Activated CD4-positive, alpha-beta T cell treated with anti-CD3 and anti-CD28 coated beads for 4 hours (primary cell): ENCODE measurements around the gene ZNF33A.
A peak's percentile ranks its signal among the peaks of the same experiment; 100 is the strongest.
"Not testable (repeated sequence)": the region's sequence is repeated elsewhere in the genome, so short reads cannot be mapped to it uniquely, and the experiment has no call there.

Source experiments
- DNase-seq, 2 donors: peaks; one replicate each; pipeline ENCODE4 v3.0.0-alpha.2; 2020

Gene ZNF33A

DNA sequence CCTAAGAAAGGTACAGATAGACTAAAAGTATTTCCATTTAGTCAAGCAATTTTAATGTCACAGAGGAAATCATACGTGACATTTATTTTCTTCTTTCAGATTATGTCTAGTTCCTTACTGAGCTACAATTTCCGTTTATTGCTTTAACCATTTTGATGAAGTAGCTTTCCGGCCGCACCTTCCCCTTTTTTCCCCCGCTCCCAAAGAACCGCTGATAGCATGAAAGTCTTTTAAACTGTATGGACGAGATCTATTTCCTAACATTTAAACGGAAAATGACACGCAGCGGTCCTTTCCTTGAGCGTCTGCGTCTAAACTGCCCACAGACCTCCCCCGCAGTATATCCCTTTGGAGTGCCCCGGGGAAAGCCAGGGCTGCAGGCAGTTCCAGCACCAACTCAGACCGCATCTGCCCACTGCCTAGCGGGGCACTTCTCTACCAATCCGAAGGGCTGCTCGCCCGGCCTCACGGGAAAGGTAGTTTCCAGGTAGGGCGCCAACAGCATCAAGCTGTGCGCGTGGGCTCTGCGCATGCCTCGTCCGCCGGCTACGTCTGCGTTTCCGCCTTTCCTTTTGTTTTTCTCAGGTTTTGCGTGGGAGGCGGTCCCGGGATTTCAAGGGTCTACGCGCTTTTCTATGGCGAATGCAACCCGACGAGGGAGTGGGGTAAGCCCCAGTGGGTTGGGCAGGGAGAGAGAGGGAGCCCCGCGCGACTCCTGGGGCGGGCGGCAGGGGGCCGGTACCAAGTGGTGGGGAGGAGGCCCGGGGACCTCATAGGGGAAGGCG, at the start of gene ZNF33A:
Gene ZNF33A, plus strand, starts transcription at position 557 of the 785 bp plus-strand sequence. CDS start 1,667 bp downstream, outside the sequence.
- DNase-seq: peak; percentile 88 to 92

GRCh38 chr10:37965006-37965405, 45.5 kb upstream of the ZNF33A start:
- DNase-seq: no peak

- DNase-seq: no peak
Measured at GRCh38 chr10:37972396-37972795, 38.1 kb upstream of the ZNF33A start.

- DNase-seq: peak in 1 of 2 donors; percentile 2
Measured at GRCh38 chr10:37975401-37975991, 35.0 kb upstream of the ZNF33A start.

GRCh38 chr10:37976091-37976879, 34.2 kb upstream of the ZNF33A start, which contains the start of gene ZNF25:
Gene ZNF25, minus strand, starts transcription at chr10:37976647. Its CDS starts 4,925 bp downstream, at chr10:37971722.
- peak; percentile 98 to 99 for DNase-seq

- no peak for DNase-seq
Measured at GRCh38 chr10:37976880-37977203, 33.6 kb upstream of the ZNF33A start.

DNA sequence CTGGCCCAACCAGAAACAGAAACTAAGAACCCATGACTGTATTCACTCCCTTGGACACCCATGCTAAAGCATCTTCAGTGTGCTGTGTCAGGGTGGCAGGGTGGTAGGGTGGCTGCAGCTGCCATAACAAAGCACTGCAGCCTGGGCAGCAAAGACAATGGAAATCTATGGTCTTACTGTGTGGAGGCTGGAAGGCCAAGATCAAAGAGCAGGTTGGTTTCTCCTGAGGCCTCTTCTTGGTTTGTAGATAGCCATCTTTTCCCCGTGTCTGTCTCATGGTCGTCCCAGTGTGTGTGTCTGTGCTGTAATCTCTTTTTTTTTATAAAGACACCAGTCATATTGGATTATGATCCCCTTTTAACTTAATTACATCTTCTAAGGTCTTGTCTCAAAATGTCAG, 18.8 kb upstream of the ZNF33A start:
- DNase-seq: no peak

DNA sequence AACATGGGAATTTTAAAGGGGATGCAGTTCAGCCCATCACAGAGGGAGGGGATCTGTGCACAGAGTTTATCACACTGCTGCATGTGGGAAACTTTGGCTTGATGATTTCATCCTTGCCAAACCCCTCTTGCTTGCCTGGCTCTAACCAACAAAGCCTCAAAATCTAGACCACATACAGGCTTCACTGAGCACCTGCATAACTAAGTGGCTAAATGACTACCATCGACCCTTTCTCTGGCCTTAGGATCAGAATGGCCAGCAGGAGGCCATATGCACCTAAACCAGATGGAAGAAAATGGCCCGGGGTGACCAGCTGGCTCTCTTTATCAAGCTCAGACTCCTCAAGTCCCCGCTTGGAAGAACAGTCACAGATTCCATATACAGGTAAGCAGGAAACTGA, 18.4 kb upstream of the ZNF33A start:
- DNase-seq: no peak

GRCh38 chr10:37998920-37999319, 11.6 kb upstream of the ZNF33A start:
- DNase-seq: not testable (repeated sequence)

DNA sequence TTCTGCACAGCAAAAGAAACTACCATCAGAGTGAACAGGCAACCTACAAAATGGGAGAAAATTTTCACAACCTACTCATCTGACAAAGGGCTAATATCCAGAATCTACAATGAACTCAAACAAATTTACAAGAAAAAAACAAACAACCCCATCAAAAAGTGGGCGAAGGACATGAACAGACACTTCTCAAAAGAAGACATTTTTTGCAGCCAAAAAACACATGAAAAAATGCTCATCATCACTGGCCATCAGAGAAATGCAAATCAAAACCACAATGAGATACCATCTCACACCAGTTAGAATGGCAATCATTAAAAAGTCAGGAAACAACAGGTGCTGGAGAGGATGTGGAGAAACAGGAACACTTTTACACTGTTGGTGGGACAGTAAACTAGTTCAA, 10.0 kb upstream of the ZNF33A start:
- not testable (repeated sequence) for DNase-seq

DNA sequence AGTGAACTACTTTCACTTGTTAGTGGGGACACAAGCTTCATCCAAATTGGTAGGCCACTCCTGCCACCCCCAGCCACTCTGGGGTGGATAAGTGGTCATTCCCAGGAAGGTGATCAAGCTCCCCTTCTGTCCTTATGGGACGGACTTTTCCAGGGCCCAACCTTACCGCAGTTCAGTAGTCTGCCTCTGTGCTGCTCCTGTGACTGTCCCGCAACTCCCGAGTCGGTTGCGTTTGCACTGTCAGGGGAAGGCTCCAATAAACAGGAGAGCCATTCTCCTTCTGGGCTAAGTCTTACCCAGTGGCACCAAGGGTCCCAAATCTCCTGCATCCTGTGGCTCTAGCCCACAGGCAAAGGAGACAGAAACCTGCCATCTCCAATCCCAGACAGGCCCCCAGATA, 7.4 kb upstream of the ZNF33A start:
- DNase-seq: no peak

- DNase-seq: no peak
Measured at GRCh38 chr10:38003588-38003987, 6.9 kb upstream of the ZNF33A start.

DNA sequence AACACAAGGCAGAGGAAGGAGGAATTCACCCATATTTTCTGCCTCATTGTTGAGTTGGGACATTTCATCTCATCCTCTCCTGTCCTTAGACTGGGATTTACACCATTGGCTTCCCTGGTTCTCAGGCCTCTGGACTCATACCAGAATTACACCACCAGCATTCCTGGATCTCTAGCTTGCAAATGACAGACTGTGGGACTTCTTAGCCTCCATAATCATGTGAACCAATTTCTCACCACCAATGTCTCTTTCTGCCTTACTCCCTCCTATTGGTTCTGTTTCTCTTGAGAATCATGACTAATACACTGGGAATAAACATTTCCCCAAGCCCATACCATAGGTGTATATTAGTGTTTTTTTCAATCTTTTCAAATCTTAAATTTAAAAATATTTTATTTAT, 2.9 kb upstream of the ZNF33A start:
- no peak for DNase-seq

DNA sequence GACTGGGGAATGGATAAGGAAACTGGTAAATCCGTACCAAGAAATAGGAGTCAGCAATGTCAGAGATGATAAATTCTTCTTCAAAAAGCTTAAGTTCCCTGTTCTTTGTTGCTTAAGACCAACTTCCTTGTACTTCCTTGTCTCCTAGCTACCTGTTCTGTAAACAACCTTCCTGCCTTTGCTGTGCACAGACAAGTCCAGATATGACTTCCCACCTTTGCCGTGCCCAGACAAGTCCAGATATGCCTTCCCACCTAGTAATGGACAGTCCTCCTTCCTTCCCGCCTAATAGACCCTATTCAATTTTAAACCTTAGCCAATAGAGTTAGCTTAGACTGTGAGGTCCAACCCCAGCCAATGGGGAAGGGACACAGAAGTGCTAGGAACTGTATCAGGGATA, 2.5 kb upstream of the ZNF33A start:
- DNase-seq: no peak

DNA sequence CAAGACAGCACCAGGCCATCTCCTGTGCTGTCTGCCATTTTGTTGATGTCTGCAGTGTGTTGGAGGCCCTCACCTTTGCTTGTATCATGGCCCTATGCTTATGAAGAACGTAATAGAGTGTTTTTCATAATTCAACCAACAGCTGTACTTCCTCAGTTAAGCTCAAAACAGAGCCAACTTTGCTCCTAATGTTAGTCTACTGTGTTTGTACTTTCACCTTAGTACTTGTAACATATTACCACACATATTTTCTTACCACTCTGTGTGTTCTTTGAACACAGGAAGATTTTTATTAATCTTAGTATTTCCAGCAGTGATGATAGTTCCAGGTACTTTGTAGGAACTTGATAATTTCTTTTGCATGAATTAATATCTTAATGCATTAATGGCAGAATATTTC, 5.9 kb downstream of the ZNF33A start:
- no peak for DNase-seq

GRCh38 chr10:38019124-38019523, 8.6 kb downstream of the ZNF33A start:
- not testable (repeated sequence) for DNase-seq

DNA sequence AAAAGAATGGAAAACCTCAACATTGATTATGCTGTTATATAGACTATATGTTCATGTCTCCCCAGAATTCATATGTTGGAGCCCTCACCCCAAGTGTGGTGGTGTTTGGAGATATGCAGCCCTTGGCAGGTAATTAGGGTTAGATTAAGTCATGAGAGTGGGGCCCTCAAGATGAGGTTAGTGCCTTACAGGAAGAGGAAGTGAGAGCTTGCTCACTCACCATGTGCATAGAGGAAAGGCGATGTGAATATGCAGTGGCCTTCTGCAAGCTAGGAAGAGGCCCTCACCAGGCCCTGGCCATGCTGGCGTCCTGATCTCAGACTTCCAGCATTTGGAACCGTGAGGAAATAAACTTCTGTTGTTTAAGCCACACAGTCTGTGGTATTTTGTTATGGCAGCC, 14.8 kb downstream of the ZNF33A start:
- DNase-seq: no peak

DNA sequence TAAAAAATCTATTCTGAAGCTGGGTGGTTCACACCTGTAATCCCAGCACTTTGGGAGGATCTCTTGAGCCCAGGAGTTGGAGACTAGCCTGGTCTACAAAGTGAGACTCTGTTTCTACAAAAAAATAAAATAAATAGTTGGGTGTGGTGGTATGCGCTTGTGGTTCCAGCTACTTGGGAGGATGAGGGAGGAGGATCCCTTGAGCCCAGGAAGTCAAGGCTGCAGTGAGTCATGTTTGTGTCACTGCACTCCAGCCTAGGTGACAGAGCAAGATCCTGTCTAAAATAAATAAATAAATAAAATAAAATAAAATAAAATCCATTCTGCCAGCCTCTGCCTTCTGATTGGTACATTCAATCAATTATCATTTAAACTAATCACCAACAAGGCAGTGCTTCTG, 17.5 kb downstream of the ZNF33A start:
- no peak for DNase-seq

DNA sequence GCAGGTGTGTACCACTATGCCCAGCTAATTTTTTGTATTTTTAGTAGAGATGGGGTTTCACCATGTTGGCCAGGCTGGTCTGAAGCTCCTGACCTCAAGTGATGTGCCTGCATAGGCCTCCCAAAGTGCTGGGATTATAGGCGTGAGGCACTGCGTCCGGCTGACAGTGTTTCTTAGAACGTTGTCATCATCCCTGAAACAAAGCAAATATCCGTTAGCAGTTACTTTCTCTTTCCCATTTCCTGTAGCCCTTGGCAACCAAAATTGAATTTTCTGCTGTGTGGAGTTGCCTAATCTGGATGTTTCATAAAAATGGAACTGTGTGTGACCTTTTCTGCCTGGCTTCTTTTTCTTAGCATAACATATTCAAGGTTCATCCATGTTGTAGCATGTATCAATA, 22.4 kb downstream of the ZNF33A start:
- no peak for DNase-seq

DNA sequence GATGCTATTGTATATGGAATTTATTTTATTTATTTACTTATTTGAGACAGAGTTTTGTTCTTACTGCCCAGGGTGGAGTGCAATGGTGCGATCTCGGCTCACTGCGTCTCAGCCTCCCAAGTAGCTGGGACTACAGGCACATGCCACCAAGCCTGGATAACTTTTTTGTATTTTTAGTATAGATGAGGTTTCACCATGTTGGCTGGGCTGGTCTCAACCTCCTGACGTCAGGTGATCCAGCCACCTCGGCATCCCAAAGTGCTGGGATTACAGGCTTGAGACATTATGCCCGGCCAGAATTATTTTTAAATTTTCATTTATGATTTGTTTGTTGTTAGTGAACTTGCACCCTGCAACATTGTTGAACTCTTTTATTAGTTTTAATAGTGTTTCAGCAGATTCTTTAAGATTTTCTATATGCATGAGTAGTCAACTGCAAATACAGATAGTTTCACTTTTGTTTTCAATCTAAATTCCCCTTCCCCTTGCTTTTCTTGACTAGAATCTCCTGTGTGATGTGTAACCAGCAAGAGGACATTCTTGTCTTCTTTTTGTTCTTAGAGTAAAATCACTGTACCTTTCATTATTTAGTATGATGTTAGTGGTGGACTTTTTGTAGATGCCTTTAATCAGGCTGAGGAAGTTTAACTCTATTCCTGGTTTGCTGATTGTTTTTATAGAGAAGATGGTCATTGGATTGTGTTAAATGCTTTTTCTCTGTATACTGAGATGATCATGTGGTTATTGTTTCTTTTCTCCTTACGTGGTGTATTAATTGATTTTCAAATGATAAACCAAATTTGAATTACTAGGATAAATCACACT, 27.8 kb downstream of the ZNF33A start:
- DNase-seq: no peak

- no peak for DNase-seq
Measured at GRCh38 chr10:38038932-38039245, 28.4 kb downstream of the ZNF33A start.

- no peak for DNase-seq
Measured at GRCh38 chr10:38043516-38043915, 33.0 kb downstream of the ZNF33A start.

GRCh38 chr10:38045129-38045528, 34.7 kb downstream of the ZNF33A start:
- no peak for DNase-seq
